SK-N-SH (cell line): Measurements from ENCODE around the gene DNAJB4. TPM values are rescaled to one million over a fixed set of nuclear protein-coding genes. Genes with fewer than 3 reads are reported as not detected.

ENCODE experiments used
- CTCF ChIA-PET: fragments of 300-600, 350-600 bp; formaldehyde crosslinking; extraction: SDS; loops from one replicate; lab custom pipeline; 2021; lab: Yijun Ruan, JAX
- POLR2A ChIA-PET: fragments of 350-600 bp; sonication (Branson Sonifier 250); formaldehyde crosslinking; extraction: SDS; loops from one replicate; lab custom pipeline; 2020; ENCODE audit warnings: antibody characterized with exemption, inconsistent platforms; lab: Yijun Ruan, JAX
- DNase-seq: peaks from one replicate; pipeline ENCODE4 v3.0.0; 2012
- H2AFZ ChIP-seq: fragments of 200-600 bp; sonication (generic); 2 replicates; pipeline ENCODE4 v1.8.1; 2016; ENCODE audit warnings: antibody characterized with exemption, mild to moderate bottlenecking, low read depth
- H3F3A ChIP-seq: fragments of 200-600 bp; sonication (generic); replicated peaks from 2 replicates; pipeline ENCODE3; 2016; ENCODE audit warnings: antibody characterized with exemption, mild to moderate bottlenecking; ENCODE audit not compliant: insufficient read depth
- H3K27ac ChIP-seq, 2 experiments: fragments of 200-500 bp in 1 of 2; fragments of 200-600 bp in 1 of 2; sonication (Bioruptor generic) in 1 of 2; sonication (generic), shearing (Covaris generic) in 1 of 2; 2 replicates each; pipeline versions ENCODE4 v1.5.1 to v1.6.1; 2014 to 2016; ENCODE audit warnings: low read depth in 2 of 2, inconsistent platforms in 1 of 2, low read length in 1 of 2, mild to moderate bottlenecking in 1 of 2, mixed read lengths in 1 of 2
- H3K27me3 ChIP-seq: fragments of 200-600 bp; sonication (generic), shearing (Covaris generic); 2 replicates; pipeline ENCODE4 v1.6.1; 2016; ENCODE audit warnings: mixed run types; ENCODE audit not compliant: insufficient read depth
- H3K36me3 ChIP-seq, 2 experiments: fragments of 200-500 bp in 1 of 2; fragments of 200-600 bp in 1 of 2; sonication (Bioruptor generic) in 1 of 2; sonication (generic) in 1 of 2; replicated peaks in 1 of 2; 2 replicates each; pipeline versions ENCODE3 to v1.5.1; 2014 to 2016; ENCODE audit warnings: low read length in 1 of 2, mild to moderate bottlenecking in 1 of 2; ENCODE audit not compliant: insufficient read depth in 2 of 2, control insufficient read depth in 1 of 2
- H3K4me1 ChIP-seq, 2 experiments: fragments of 200-500 bp in 1 of 2; fragments of 200-600 bp in 1 of 2; sonication (Bioruptor generic) in 1 of 2; sonication (generic), shearing (Covaris generic) in 1 of 2; 2 replicates each; pipeline versions ENCODE4 v1.5.1 to v1.6.1; 2014 to 2016; ENCODE audit warnings: low read depth in 1 of 2, low read length in 1 of 2, mixed run types in 1 of 2; ENCODE audit not compliant: insufficient read depth in 2 of 2, control insufficient read depth in 1 of 2
- H3K4me2 ChIP-seq: fragments of 200-600 bp; sonication (generic), shearing (Covaris generic); 2 replicates; pipeline ENCODE4 v1.6.1; 2017; ENCODE audit warnings: mixed run types
- H3K4me3 ChIP-seq, 2 experiments: fragments of 200-500 bp in 1 of 2; fragments of 200-600 bp in 1 of 2; sonication (Bioruptor generic) in 1 of 2; sonication (generic), shearing (Covaris generic) in 1 of 2; 2 replicates each; pipeline versions ENCODE4 v1.5.1 to v1.8.1; 2014 to 2016; ENCODE audit warnings: low read depth in 2 of 2, inconsistent platforms in 1 of 2, low read length in 1 of 2, mild to moderate bottlenecking in 1 of 2, mixed read lengths in 1 of 2, moderate library complexity in 1 of 2
- H3K79me2 ChIP-seq: fragments of 200-600 bp; sonication (generic); 2 replicates; pipeline ENCODE4 v1.8.1; 2017; ENCODE audit warnings: mild to moderate bottlenecking; ENCODE audit not compliant: insufficient read depth
- H3K9ac ChIP-seq: fragments of 200-600 bp; sonication (generic); 2 replicates; pipeline ENCODE4 v1.6.1; 2017; ENCODE audit warnings: mixed run types
- H3K9me2 ChIP-seq: fragments of 200-600 bp; sonication (generic); 2 replicates; pipeline ENCODE4 v1.6.1; 2017; ENCODE audit warnings: mixed run types
- H3K9me3 ChIP-seq: fragments of 200-600 bp; sonication (generic); 2 replicates; pipeline ENCODE4 v1.6.1; 2017; ENCODE audit warnings: mixed run types, mild to moderate bottlenecking, moderate library complexity
- H4K20me1 ChIP-seq: fragments of 200-600 bp; sonication (generic); 2 replicates; pipeline ENCODE4 v1.6.1; 2017; ENCODE audit warnings: mild to moderate bottlenecking, mixed run types; ENCODE audit not compliant: insufficient read depth
- EZH2phosphoT487 ChIP-seq: fragments of 200-600 bp; sonication (generic); IDR thresholded peaks from 2 replicates; pipeline ENCODE4 v1.6.1; 2017; ENCODE audit warnings: low read depth, mixed run types, mild to moderate bottlenecking, antibody characterized with exemption, moderate library complexity, borderline replicate concordance
- FOXM1 ChIP-seq: IDR thresholded peaks from 2 replicates; pipeline ENCODE4 v1.4.0; 2012; ENCODE audit warnings: low read depth, mild to moderate bottlenecking
- GABPA ChIP-seq: IDR thresholded peaks from 2 replicates; pipeline ENCODE4 v1.4.0; 2012; ENCODE audit warnings: low read depth, mild to moderate bottlenecking
- GATA2 ChIP-seq: sonication (generic); formaldehyde crosslinking; IDR thresholded peaks from 2 replicates; pipeline ENCODE4 v1.5.0; 2020; ENCODE audit warnings: mild to moderate bottlenecking, missing genetic modification reagents
- IRF3 ChIP-seq: fragments of 150-350 bp; IDR thresholded peaks from 2 replicates; pipeline ENCODE4 v1.6.1; 2016; ENCODE audit warnings: mild to moderate bottlenecking, low read depth, low read length
- JUND ChIP-seq: IDR thresholded peaks from 2 replicates; pipeline ENCODE4 v1.4.0; 2012
- MXI1 ChIP-seq: IDR thresholded peaks from 2 replicates; pipeline ENCODE4 v1.6.1; 2012; ENCODE audit warnings: mild to moderate bottlenecking, low read depth, low read length, improper control_type of control experiment
- NFIC ChIP-seq: IDR thresholded peaks from 2 replicates; pipeline ENCODE4 v1.4.0; 2012; ENCODE audit warnings: borderline replicate concordance
- PBX3 ChIP-seq: IDR thresholded peaks from 2 replicates; pipeline ENCODE4; 2012
- RAD21 ChIP-seq: IDR thresholded peaks from 2 replicates; pipeline ENCODE4 v1.6.1; 2012; ENCODE audit warnings: mild to moderate bottlenecking, low read length
- RCOR1 ChIP-seq: fragments of 150-350 bp; IDR thresholded peaks from 2 replicates; pipeline ENCODE4 v1.6.1; 2017; ENCODE audit warnings: antibody characterized with exemption, low read length
- REST ChIP-seq: IDR thresholded peaks from 2 replicates; pipeline ENCODE4 v1.6.1; 2012; ENCODE audit warnings: mild to moderate bottlenecking, low read depth, low read length, moderate library complexity
- RFX5 ChIP-seq: IDR thresholded peaks from 2 replicates; pipeline ENCODE4 v1.6.1; 2012; ENCODE audit warnings: mild to moderate bottlenecking, improper control_type of control experiment, low read length
- RXRA ChIP-seq: IDR thresholded peaks from 2 replicates; pipeline ENCODE4 v1.4.0; 2012; ENCODE audit warnings: low read depth, mild to moderate bottlenecking, borderline replicate concordance
- SIN3A ChIP-seq: IDR thresholded peaks from 2 replicates; pipeline ENCODE4 v1.6.1; 2012; ENCODE audit warnings: low read depth, mild to moderate bottlenecking, low read length, moderate library complexity, borderline replicate concordance
- SMC3 ChIP-seq: IDR thresholded peaks from 2 replicates; pipeline ENCODE4 v1.6.1; 2012; ENCODE audit warnings: low read depth, low read length, improper control_type of control experiment
- TAF1 ChIP-seq: IDR thresholded peaks from 2 replicates; pipeline ENCODE4 v1.6.1; 2012; ENCODE audit warnings: low read depth, mild to moderate bottlenecking, low read length, moderate library complexity, borderline replicate concordance
- USF2 ChIP-seq: fragments of 150-350 bp; IDR thresholded peaks from 2 replicates; pipeline ENCODE4 v1.6.1; 2017; ENCODE audit warnings: antibody characterized with exemption, low read length, low read depth, borderline replicate concordance
- ZBTB33 ChIP-seq: IDR thresholded peaks from 2 replicates; pipeline ENCODE4 v1.4.0; 2012; ENCODE audit warnings: low read depth, borderline replicate concordance
- polyA plus RNA-seq, 3 experiments: library from polyadenylated mRNA; depleted of rRNA; stranded (reverse); fragments of >200 nt; gene quantifications; 2 replicates each; pipeline ENCODE4 v1.2.3, GENCODE V29; 2012

DNAJB4 gene
- polyA plus RNA-seq, 1 of the 3 experiments (the other 2 are of a cell fraction) = 13.5 TPM

- POLR2A ChIA-PET = no interaction called here
- TF ChIP-seq FOXM1 (no peak), SMC3 (no peak), SIN3A (no peak), RXRA (no peak), EZH2phosphoT487 (no peak), NFIC (no peak), RAD21 (no peak), ZBTB33 (no peak), JUND (no peak), PBX3 (no peak), RCOR1 (no peak), GABPA (no peak), TAF1 (no peak), USF2 (no peak), MXI1 (no peak), GATA2 (CRISPR knock-in tag) (no peak), REST (no peak), RFX5 (no peak), IRF3 (no peak)
- peaks cover 19 to 55% of the 10 kb centered on the region in 2 experiments for H3K36me3 ChIP-seq
- peaks cover 30% of the 10 kb centered on the region for H3F3A ChIP-seq
- no peak for DNase-seq
- no peaks in the 10 kb centered on the region for H4K20me1 ChIP-seq
- no peak overlapping the region for H3K4me2 ChIP-seq
- 0 out of 2 replicates have a peak, but pooled peaks cover 4% of the 10 kb centered on the region for H3K9me2 ChIP-seq
- no peaks in the 10 kb centered on the region for H3K27me3 ChIP-seq
- CTCF ChIA-PET = no interaction called here
- no peaks in the 10 kb centered on the region; a peak in 1 of 4 replicates for H3K4me1 ChIP-seq
- H3K9ac ChIP-seq = no peak overlapping the region
- no peak overlapping the region for H3K4me3 ChIP-seq
- H3K9me3 ChIP-seq = no peaks in the 10 kb centered on the region
- no peak overlapping the region for H3K27ac ChIP-seq
- H2AFZ ChIP-seq = no peak overlapping the region
- peaks cover 57% of the 10 kb centered on the region for H3K79me2 ChIP-seq
These were observed 10.4 kb downstream of the DNAJB4 start for GRCh38 chr1:78015148-78015547.
